NCI-H146 treated with DMSO at 0.1 percent for 48 hours (cell line): ENCODE measurements around the gene SUMO1.
"Not testable (repeated sequence)": the region's sequence is repeated elsewhere in the genome, so short reads cannot be mapped to it uniquely, and the experiment has no call there.

Experiments used
- DNase-seq: peaks from one replicate; lab custom pipeline; 2025; ENCODE audit not compliant: unreplicated experiment; lab: John Stamatoyannopoulos, UW

The SUMO1 gene

DNA sequence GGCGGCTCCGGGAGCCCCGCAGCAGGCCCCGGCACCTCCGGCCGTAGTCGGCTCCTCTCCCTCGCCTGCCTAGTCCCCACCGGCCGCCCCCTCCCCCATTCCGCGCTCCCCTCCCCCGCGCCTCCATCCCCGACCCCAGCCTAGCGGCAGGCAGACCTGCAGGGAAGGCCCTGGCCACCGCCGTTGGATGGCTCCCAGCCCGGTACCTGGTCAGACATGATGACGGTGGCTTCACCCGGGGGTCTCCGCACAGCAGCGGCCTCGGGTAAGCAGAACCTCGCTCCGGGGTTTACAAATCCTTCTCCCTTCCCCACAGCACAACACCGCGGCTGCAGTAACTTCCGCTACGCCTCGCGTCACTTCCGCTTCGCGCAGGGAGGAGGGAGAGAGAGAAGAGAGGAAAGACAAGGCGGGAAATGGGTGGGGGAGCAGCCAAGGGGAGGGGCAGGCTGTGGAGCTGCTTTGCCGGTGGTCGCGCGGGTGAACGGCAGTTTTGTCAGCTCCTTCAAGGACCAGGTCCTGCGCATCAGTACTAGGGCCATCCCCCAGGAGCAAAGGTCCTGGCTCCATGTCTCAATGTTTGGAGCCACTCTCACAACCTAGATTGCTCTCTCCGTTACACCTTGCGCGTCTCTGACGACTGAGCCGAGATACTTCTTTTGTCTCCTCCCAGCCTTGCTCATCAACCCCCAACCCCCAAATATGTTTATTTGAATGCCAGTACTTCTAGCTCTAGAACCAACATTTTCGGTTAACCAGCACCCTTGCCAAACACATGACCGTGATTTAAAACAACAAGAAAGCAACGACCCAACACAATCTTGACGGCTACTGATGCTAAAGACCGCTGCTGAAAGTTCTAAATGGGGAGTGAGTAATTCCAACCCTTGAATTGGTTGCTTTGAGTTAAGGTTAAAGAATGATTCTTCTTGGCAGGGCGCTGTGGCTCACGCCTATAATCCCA lies at the start of gene SUMO1:
SUMO1 (minus strand) TSS at position 364 of the 964 bp plus-strand sequence; CDS start at position 218, 146 bp downstream.
- DNase-seq, result peak; percentile 76

DNA sequence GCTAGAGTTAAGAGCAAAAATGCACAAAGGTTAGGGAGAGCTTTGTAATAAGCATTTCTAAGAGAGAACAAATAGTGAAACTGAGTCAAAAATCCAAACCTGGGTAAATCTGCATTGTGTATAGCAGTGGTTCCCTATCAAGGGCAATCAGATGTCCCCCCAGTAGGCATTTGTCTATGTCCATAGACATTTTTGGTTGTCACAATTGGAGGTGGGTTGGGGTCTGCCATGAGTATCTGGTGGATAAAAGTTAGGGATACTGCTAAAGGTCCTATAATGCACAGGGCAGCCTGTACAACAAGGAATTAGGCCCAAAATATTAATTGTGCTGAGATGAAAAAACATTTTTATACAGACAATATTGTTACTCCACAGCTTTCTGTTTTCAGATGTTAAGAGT lies 48.2 kb upstream of the SUMO1 start:
- no peak for DNase-seq

DNA sequence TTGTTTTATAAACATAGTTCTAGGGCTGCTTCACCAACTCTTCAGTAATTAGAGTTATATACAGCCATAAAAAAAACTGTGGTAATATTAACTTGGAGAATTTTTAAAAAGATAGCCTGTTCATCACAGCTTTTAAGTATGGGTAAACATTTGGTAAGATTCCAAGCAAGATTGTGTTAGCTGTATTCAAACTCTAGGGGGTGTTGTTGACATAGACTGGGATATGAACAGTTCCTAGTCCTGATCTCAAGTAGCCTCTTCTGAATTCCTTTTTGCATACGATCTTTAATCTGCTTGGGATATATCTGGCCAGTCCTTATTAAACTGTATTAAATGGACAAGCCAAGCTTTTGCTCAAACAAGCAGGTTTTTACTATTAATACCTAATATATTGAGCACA lies 40.5 kb upstream of the SUMO1 start:
- DNase-seq, result no peak

DNA sequence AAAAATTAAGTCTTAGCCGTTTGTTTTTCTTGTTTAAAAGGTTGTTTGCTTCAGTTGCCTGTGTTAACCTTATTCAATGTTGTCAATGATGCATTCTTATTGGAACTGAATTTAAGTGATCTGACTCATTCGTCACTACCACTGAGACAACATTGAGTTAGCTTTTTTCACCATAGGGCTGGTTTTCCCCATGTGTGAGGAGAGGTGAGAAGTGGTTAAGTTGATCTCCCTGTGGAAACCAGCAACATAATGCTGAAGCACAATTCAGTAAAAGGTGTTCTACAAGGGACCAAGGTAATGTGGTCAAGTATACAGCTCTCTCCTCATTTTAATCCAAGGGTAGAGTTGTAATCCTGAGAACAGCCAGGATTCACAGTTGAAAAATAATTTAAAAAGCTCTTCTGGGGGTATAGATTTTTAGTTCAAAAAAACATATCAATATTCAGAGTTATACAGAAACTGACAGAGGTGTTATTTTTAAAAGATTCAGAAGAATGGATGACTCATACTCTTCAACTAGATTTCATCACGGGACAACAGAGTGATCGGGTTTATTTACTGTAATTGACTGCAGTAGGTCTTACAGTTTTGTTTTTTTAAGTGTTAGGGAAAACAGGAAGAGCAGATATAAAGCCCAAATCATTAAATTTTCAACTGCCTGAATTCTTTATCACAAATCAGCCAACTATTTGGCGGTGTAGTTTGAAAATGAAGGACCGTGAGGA lies 39.8 kb upstream of the SUMO1 start:
- DNase-seq, result no peak

- DNase-seq, result not testable (repeated sequence)
Observed at GRCh38 chr2:202276078-202276720, 37.8 kb upstream of the SUMO1 start.

- DNase-seq, result no peak
Observed at GRCh38 chr2:202270487-202270886, 32.1 kb upstream of the SUMO1 start.

GRCh38 chr2:202269585-202269984 lies 31.2 kb upstream of the SUMO1 start:
- DNase-seq, result no peak

DNA sequence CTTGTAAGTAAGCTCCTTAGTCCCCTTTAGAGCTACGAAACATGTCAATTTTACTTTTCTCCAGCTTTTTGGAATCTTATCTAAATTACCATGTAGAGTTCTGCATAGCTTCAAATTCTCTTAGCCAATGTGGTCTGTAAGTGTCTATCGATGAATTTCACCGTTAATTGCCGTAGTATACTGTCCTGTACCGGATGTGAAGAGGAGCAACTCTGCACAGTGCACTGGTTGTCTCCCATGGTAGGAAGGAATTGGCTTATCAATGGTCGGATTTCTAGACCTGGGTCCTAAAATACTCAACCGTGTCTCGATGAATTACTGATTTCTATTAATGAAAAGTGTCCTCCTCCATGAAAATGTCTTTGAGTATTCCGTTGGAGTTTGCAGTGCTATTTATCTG lies 29.1 kb upstream of the SUMO1 start:
- DNase-seq, result no peak

- DNase-seq, result peak; percentile 77
Observed at GRCh38 chr2:202265467-202266277, 27.3 kb upstream of the SUMO1 start, which contains the start of gene NOP58. NOP58 (plus strand) TSS chr2:202265763; CDS start chr2:202265942, 179 bp downstream.

- no peak for DNase-seq
Observed at GRCh38 chr2:202261531-202261930, 23.1 kb upstream of the SUMO1 start.

GRCh38 chr2:202251494-202251893 lies 13.1 kb upstream of the SUMO1 start:
- no peak for DNase-seq

GRCh38 chr2:202249521-202250253 lies 11.3 kb upstream of the SUMO1 start:
- no peak for DNase-seq

DNA sequence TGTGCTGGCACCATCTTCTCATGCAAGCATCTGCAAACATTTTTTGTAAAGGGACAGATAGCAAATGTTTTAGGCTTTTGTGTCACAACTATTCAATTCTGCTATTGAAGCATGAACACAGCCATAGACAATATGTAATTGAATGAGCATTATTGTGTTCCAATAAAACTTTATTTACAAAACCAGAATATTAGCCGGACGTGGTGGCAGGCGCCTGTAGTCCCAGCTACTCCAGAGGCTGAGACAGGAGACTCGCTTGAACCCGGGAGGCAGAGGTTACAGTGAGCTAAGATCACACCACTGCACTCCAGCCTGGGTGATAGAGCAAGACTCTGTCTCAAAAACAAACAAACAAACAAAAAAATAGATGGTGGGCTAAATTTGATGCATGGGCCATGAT lies 9.3 kb upstream of the SUMO1 start:
- DNase-seq, result not testable (repeated sequence)

DNA sequence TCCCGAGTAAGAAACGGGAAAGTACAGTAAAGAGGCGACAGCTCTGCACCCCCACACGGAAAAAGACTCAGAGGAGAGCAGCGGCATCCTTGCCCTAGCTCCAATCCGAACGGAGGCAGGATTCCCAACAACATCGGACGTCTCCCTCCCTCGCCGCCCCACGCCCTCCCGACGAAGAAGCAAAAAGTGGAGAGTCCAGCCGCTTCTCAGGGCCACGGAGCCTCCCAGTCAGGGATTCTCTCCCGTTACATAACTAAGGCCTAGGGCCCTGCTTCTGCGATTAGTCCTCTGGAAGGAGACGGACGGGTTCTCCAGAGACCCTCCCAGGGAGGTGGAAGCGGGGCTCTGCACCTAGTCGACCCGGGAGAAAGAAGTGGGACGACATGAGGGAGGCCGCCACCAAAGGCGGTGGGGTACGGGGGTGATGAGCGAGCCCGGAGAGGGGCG lies 587 bp downstream of the SUMO1 start:
- peak; percentile 5 for DNase-seq

DNA sequence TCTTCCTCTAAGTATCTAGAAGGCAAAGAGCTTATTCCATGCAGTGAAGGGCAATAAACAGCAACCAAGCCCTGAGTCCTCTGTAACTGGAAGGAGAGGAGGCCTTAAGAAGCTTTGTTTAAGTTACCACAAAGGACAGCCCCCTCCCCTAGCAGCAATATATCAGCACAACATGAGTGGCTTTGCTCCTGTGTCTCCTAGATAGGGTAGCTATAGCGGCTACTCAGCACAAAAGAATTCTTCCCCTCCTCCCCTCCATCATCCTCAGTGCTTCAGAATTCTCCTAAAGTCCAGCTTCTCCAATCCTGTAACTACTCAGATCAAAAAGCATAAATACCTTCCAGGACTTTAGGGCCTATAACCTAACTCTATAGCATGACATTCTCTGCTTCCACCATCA lies 16.5 kb downstream of the SUMO1 start:
- DNase-seq, result no peak

GRCh38 chr2:202215179-202215578 lies 23.2 kb downstream of the SUMO1 start:
- no peak for DNase-seq

GRCh38 chr2:202208526-202208925 lies 29.9 kb downstream of the SUMO1 start:
- no peak for DNase-seq

DNA sequence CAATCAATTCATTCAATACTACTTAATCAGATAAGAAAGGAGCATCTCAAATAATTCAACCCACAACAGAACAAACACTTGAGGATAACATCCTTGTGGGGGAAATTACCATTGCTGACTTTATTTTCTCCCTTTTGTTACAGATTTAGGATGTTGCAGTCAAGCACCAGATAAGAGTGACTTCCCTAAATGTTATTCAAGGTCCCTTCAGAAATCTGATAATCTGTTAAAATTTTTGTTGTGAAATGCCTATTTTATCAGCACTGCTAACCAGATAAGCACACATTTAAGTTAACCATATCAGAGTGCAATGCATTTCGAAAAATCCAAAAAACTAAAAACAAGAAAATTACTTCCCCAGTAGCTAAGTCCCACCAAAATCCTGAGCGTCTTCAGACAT lies 33.5 kb downstream of the SUMO1 start:
- no peak for DNase-seq

DNA sequence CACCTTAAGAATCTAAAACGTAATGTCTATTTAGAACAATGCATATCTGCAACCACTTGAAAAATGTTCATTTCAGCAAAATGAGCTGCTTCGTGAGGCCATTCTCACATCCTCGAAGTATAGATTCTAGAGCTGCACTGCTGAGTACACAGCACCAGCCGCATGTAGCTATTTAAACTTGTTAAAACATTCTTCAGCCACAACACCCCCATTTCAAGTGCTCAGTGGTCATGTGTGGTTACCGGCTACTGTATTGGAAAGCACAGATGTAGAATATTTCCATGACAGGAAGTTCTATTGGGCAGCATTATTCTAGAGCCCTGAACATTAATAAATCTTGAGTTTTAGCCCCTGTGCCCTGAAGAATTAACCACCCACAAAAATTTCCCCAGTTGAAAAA lies 35.0 kb downstream of the SUMO1 start:
- no peak for DNase-seq
